Breast epithelium (tissue), 3 donors: ENCODE results near the gene FBXO47.
"Not testable (repeated sequence)": the region's sequence is repeated elsewhere in the genome, so short reads cannot be mapped to it uniquely, and the experiment has no call there.

Experiments used
- CTCF ChIP-seq, 3 donors: fragments of 450-650 bp; IDR thresholded peaks; one replicate each; pipeline ENCODE4 v1.5.1; 2016 to 2017; ENCODE audit warnings: antibody characterized with exemption in 3 of 3, mild to moderate bottlenecking in 3 of 3, moderate library complexity in 3 of 3
- POLR2A ChIP-seq: fragments of 450-650 bp; IDR thresholded peaks from one replicate; pipeline ENCODE4 v1.6.1; 2016; ENCODE audit warnings: antibody characterized with exemption, mild to moderate bottlenecking, moderate library complexity
- POLR2AphosphoS5 ChIP-seq, 3 donors: sonication (generic); formaldehyde crosslinking; IDR thresholded peaks; one replicate each; pipeline ENCODE4 v1.6.1; 2017; ENCODE audit warnings: antibody characterized with exemption in 3 of 3

- not testable (repeated sequence) for TF ChIP-seq CTCF (IDR thresholded peaks at IDR 0.05); POLR2AphosphoS5 (IDR thresholded peaks at IDR 0.05); POLR2A
Measured at GRCh38 chr17:38933962-38934361, 33.2 kb downstream of the FBXO47 start.
